Fibroblast of the conjunctiva (primary cell): ENCODE measurements around the gene EPN3.

Experiments
- DNase-seq: peaks from one replicate; pipeline ENCODE4 v3.0.0-alpha.2; 2010; ENCODE audit warnings: low read depth

Gene EPN3

DNA sequence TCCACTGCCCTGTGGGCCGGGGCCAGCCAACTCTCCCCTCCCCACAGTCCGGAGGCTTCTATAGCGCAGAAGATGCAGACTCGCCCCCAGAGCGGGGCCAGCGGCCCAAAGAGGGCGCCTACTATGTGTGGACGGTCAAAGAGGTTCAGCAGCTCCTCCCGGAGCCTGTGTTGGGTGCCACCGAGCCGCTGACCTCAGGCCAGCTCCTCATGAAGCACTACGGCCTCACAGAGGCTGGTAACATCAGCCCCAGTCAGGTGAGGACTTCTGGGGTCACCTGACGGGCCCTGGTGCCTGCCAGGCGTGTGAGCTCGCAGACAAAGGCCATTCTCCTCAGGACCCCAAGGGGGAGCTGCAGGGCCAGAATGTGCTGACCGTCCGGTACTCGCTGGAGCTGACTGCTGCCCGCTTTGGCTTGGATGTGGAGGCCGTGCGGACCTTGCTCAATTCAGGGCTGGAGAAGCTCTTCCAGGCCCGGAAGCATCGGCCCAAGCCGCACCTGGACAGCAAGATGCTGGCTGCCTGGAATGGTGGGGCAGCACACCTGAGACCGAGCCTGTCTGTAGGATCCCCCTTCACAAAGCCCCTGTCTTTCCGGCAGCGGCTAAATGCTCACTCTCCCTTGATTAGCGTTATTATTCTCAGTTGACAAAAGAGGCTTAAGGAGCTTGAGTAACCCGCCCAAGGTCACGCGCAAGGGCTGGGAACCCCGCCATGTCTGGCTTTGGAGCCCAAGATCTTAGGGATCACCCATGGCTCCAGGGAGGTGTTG is 18.3 kb downstream of the EPN3 start:
- DNase-seq = peak; percentile 88

DNA sequence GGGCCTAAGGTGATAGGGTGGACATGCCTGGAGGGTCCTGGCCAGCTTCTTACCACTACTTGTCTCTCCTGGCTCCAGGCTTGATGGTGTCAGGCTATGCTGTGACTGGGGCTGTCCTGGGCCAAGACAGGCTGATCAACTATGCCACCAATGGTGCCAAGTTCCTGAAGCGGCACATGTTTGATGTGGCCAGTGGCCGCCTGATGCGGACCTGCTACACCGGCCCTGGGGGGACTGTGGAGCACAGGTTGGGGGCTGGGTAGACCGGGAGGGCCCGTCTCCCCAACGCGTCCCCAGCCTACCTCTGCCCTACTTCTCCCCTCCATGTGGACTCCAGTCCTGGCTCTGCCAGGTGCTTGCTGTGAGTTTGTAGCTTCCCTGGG is 18.9 kb downstream of the EPN3 start:
- DNase-seq = no peak

DNA sequence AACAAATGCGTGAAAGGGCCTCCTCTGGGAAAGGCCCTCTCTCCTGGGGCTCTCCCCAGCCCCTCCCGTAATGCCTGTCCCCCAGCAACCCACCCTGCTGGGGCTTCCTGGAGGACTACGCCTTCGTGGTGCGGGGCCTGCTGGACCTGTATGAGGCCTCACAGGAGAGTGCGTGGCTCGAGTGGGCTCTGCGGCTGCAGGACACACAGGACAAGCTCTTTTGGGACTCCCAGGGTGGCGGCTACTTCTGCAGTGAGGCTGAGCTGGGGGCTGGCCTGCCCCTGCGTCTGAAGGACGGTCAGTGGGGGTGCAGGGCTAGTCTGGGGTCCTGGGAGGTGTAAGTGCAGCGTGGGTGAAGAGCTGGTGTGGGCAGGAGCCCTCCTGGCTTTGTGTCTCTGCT is 19.3 kb downstream of the EPN3 start:
- DNase-seq = no peak

DNA sequence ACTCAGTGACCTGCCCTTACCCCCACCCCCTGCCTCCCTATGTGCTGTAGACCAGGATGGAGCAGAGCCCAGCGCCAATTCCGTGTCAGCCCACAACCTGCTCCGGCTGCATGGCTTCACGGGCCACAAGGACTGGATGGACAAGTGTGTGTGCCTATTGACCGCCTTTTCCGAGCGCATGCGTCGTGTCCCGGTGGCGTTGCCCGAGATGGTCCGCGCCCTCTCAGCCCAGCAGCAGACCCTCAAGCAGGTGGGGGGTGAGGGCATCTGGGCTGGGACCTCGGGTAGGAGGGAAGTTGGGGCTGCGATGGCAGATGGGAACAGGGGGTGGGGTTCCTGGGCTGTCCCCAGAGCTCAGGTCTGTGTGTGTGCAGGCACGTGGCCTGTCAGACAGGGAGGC is 21.7 kb downstream of the EPN3 start:
- no peak for DNase-seq

DNA sequence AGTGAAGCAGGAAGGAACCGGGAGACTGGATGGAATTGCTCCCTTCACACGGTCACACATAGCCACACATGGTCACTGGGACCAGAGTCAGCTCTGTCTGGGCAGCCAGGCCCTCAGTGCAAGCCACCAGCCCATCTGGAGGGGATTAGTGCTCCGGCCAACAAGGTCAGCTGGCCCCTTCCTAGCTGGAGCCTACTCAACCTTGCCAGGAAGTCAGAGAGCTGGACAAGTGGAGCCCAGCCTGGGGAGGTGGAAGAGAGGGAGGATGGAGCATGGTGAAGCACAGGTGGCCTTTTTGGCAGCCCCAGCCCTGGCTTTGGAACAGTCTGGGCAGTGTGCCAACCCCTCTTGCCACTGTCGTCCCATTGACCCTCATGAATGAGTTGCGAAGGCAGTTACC is 24.3 kb downstream of the EPN3 start:
- DNase-seq = no peak

DNA sequence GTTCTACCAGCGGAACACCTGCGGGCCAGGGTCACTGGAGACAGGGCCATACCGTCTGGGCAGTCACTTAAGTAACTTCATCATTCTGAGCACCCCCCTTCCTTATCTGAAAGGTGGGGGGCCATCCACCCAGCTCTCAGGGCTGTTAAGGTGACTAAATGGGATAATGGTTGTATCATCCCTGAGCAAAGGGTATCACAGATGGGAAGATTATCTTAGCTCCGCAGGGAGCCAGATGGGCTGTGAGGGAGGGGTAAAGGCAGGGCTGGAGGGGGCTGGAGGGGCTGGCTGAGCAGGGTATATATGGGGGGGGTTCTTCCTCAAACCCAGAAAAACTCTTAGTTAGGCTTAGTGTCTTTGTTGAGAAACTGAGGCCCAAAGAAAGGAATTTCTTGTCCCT is 25.1 kb downstream of the EPN3 start:
- no peak for DNase-seq

DNA sequence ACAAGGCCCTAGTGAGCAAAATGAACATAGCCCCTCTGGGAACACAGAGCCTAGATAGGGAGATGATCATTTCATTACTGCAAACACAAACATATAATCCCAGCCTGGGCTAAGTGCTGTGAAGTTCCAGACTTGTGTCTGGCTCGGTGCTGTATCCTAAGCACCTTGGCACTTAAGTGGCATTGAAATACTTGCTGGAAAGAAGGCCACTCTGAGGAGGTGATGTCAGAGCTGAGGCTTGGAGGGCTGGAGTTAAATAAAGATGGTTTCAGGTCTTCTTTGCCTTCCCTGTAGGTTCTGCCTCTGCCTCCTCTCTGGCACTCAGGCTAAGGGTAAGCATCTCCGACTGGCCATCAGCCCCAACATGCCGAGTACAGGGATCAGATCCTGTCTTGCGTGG is 25.6 kb downstream of the EPN3 start:
- DNase-seq = no peak

DNA sequence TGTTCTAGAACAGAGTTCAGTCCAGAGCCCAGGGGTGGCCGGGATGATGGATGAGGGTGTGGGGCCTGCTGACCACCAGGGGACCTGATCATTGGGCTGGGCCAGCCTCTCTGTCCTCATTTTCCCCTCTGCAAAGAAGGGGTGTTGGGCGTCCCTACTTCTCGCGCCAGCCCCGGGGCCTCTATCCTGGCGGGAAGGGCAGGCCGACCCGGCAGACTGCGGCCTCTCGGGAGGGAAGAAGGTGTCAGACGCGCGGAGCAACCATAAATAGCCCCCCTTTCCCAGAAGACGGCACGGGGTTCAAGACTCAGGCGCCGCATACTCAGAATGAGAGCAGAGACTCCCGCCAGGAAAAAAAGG is 26.0 kb downstream of the EPN3 start:
- DNase-seq = no peak

DNA sequence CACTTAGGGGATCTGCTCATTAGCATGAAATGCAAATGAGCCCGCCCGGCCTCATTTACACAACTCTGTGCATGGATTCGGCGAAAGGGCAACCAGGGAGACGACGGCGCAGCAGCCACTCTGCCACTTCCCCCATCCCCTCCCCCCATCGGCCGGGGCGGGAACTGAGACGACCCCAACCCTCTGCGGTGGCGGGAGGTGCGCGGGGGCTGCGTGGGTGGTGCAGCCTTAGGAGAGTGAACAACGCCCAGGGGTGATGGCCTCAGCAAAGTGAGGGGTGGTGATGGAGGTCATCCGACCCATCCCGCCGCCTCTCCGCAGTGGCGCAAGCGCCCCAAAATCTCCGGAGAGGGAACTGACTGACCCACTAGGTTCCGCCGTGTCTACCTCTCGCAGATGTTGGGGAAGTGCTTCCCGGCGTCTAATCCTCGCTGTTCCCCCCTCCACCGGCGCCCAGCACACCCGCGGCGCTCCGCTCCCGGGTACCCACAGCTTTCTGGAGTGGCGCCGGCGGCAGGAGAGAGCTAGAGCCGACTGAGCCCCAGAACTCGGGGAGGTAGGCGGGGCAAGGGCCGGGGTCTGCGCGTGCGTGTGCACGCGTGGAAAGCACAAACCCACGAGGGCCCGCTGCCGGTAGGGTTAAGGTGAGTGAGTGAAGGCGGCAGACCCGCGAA is 26.5 kb downstream of the EPN3 start:
- no peak for DNase-seq

DNA sequence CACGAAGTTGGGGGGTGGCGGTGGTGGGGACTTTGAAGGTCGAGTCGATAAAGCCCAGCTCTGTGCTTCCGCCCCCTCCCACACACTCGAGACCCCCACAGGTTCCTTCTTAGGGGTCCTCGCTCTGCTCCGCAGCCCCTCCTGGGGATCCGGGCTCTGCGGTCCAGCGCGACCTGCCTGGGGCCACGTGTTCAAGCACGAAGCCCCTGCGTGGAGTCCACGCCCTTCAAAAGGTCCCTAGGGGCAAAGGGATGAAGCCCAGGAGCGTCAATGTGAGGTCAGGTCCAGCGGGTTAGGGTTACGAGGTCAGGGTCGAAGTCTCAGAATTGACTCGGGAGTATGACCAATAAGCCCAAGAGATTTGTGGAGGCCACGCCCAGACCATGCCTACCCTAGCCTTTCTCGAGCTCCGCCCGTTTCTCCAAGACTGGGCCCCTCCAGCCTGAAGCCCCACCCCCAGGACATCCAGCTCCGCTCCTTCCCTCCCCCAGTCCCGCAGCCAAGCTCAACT is 27.2 kb downstream of the EPN3 start:
- DNase-seq = no peak

DNA sequence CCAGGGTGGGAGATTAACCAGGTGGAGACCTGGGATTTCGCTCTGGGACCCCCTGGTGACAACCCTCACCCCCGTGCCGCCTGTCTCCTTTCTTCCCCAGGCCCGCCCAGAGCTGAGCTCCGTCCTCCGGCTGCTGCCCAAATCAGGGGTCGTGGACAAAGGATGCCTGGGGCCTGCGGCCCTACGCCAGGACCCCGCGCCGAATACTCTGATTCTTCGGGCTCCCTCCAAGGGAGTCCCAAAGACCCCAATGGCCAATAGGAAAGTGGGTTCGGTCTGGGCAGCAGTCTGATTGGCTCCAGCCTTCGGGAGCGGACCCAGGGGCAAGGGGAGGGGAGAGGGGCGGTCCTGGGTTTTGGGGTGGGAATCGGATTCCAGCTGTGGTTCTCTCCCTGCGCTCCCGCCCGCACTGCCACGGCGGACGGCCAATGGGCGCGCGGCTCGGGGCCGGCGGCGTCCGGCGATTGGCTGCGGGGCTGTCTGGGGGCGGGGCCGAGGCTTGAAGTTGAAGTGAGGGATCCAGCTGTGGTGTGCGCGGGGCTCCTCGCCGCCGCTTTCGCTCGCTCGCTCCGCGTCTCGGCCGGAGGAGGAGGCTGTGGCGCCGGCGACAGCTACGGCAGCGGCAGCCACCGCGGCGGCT is 27.8 kb downstream of the EPN3 start, which contains the start of gene CACNA1G:
TSS of gene CACNA1G (plus strand) at position 531 of the 640 bp plus-strand sequence. CDS start 745 bp downstream, outside the sequence.
- peak; percentile 65 for DNase-seq

DNA sequence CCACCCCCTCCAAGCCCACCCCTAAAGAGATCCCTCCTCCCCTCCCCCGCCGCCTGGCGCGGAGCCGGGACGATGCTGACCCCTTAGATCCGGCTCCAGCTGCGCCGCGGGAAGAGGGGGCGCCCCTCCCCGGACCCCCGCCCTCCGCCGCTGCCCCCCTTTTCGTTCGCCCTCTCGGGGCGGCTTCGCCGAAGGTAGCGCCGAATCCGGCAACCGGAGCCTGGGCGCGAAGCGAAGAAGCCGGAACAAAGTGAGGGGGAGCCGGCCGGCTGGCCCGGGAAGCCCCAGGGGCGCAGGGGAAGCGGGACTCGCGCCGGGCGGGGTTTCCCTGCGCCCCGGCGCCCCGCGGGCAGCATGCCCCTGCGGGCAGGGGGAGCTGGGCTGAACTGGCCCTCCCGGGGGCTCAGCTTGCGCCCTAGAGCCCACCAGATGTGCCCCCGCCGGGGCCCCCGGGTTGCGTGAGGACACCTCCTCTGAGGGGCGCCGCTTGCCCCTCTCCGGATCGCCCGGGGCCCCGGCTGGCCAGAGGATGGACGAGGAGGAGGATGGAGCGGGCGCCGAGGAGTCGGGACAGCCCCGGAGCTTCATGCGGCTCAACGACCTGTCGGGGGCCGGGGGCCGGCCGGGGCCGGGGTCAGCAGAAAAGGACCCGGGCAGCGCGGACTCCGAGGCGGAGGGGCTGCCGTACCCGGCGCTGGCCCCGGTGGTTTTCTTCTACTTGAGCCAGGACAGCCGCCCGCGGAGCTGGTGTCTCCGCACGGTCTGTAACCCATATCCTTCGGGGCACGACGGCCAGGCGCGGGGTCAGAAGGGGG is 28.6 kb downstream of the EPN3 start:
- DNase-seq = no peak

DNA sequence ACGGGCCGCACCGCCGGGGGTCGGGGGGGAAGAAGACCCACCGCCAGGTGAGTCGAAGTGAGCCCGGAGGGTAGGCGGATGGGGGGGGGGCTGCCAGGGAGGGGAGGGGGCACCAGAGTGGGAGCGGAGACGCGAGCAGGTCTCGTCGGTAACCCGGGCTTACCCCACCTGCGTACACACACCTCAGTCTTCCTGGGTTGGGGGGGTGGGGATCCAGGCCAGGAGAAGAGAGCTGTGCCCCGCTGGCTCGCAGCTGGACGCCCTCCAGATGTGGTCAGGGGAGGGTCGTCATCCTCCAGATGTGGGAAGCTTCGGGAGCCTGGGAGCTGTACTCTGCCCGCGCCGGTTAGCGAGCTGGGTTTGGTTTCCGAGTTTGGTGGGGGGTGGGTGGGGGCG is 29.2 kb downstream of the EPN3 start:
- no peak for DNase-seq

DNA sequence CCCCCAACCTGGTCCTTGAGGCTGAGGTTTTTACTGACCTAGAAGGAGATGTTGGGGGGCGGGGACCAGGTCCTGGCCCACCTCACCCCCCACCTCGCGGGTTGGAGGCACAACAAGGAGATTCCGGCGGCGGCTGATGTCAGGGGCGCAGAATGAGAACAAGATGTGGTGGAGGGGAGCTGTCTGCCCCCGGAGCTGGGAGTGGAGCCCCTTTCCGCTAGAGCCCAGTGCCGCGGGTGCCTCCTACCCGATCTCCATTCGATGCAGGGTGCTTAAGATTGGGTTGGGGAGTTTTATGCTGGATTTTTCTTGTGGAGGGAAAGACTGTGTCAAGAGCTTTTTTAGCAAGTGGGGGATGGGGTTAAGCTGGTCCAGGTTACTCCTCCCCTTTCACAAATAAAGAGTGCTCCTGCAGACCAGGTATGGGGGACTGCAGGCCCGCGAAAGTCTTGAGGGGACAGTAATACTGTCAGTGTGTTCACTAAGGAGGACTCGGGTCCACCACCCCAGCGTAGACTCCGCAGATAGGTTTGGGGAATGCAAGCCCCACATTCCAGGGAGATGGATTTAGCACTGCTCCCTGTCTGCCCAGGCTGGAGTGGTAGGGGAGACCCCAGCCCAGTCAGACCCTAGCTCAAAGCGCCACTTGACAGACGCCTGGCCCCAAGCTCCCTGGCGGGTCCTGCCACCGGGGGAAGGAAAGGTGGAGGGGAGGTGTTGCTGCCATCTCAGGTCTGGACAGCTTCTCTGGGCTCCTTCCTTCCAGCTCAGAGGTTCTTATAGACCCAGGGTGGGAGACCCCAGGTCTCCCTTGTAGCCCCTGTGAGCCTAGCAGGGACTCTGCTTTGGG is 29.9 kb downstream of the EPN3 start:
- DNase-seq = no peak

DNA sequence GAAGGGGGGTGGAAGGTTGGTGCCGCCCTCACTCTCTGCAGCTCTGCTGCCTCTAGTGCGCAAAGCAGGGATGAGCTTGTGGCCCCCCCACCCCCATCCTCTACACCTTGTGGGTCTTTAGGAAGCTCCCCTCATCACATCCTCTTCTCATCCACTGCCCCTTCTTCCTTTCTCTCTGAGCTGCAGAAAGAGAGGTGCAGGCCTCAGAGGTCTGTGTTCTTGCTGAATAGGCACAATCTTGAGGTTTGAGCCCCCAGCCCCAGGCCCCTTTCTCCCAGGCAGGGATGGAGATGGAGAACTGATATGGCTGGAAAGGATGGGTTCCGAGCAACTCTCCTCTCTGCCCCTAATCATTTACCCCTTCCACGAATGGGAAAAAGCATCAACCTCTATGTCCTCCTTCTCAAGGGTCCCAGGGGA is 30.6 kb downstream of the EPN3 start:
- DNase-seq = no peak

DNA sequence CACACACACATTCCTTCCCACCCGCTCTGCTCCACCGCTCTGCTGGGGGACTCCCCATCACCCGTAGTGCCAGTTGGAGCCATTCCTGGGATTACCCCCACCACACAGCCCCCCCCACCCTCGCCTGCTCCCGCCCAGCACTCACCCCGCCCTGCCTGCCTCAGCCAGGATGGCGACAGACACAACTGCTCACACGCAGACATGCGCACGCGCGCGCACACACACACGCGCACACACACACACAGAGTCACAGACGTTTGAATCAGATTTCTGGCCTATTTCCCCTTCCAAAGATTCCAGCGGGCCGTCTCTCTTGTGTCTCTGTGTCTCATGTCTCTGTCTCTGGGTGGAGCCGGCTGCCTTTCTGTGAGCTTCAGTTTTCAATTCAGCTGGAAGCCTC is 32.4 kb downstream of the EPN3 start:
- peak; percentile 53 for DNase-seq

DNA sequence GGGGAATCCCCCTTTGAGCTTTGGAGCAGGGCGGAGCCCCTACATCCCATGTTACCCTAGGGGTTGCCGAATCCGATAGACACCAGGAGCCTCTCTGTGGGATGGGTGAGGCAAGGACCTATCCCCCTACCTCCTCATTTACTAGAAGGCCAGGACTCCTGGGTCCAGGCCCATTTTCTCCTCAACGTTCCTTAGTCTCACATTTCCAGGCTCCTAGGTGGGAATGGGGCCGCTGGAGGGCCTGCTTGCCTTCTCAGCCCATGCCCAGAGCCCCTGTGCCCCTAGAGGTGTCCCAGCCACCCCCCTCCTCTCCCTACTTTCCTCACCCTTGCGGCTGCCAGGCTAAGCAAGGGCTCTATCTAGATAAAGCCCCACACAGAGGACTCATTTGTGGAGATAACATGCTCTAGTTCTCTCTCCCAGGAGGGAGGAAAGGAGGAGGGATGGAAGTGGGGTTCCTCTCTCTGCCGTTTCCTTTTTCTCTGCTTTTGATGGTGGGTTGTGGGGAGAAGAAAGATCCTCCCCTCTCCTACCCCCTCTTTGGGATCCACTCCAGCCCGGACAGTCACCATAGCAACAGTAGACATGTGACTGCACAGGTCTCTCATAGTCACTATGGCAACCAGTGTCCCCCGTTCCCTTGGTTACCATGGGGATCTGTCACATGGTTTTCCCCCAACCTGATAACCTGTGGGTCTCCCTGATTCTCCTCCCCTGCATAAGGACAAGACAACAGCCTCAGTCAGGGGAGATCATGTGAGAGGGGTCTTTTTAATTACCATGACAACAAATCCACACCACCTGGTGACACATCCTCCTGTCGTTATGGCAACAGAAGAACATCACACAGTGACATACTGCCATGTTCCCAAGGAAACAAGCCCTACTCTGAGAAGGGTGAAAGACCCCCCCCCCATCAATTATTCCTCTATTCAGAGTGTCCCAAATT is 33.1 kb downstream of the EPN3 start:
- DNase-seq = no peak

DNA sequence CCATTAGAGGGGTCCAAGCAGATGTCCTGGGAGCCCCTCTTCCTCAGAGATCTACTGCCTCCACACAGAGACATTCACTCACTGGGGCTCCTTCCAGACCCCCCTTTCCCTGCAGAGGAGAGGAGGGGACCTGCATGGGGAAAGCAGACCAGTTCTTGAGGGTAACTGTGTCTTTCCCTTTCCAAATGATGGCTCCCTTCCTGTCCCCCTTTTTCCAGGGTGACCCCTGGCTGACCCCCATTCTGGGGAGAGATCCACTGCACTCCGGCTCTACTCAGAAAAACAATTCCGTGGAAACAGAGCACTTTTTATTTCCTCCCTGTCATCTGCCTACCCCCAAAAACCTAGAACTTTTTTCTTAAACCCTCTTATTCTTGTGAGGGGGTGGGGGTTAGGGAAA is 34.4 kb downstream of the EPN3 start:
- no peak for DNase-seq

DNA sequence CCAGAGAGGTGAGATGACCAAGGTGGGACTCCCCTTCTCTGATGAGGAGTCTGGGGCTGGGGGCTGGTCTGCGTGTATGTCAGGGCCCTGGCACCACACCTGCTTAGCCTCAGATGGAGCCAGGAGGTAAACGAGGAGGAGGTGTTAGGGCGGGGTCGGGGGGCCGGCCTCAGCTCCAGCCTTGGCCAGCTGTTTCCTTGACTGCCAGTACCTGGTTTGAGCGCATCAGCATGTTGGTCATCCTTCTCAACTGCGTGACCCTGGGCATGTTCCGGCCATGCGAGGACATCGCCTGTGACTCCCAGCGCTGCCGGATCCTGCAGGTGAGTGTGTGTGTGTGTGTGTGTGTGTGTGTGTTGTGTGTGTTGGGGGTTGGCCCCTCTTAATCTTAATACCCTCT is 36.1 kb downstream of the EPN3 start:
- no peak for DNase-seq

DNA sequence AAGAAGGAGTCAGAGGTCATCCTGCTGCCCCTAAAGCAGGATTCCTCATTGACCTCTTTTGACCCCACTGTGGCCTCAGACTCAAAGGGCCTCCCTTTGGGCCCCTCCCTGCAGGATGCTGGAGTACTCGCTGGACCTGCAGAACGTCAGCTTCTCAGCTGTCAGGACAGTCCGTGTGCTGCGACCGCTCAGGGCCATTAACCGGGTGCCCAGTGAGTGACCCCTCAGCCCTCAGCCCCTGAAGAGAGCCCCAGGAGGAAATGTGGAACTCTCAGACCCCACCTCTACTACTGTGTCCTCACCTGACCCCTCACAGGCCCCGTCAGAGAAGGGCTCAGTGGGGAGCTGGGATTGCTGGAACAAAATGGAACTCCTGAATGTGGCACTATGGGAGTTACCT is 37.1 kb downstream of the EPN3 start:
- DNase-seq = no peak
